HG02678 (cell line): ENCODE results near the gene PEAK3.

Source experiments
- ATAC-seq: cut with Tn5 transposase; IDR thresholded peaks from one replicate; pipeline ENCODE4 v1.9.1; 2021; ENCODE audit warnings: mild to moderate bottlenecking, moderate library complexity; ENCODE audit not compliant: unreplicated experiment

PEAK3 gene

GRCh38 chr19:2273356-2274184 lies 8.4 kb downstream of the PEAK3 start:
- peak; percentile 23 for ATAC-seq

DNA sequence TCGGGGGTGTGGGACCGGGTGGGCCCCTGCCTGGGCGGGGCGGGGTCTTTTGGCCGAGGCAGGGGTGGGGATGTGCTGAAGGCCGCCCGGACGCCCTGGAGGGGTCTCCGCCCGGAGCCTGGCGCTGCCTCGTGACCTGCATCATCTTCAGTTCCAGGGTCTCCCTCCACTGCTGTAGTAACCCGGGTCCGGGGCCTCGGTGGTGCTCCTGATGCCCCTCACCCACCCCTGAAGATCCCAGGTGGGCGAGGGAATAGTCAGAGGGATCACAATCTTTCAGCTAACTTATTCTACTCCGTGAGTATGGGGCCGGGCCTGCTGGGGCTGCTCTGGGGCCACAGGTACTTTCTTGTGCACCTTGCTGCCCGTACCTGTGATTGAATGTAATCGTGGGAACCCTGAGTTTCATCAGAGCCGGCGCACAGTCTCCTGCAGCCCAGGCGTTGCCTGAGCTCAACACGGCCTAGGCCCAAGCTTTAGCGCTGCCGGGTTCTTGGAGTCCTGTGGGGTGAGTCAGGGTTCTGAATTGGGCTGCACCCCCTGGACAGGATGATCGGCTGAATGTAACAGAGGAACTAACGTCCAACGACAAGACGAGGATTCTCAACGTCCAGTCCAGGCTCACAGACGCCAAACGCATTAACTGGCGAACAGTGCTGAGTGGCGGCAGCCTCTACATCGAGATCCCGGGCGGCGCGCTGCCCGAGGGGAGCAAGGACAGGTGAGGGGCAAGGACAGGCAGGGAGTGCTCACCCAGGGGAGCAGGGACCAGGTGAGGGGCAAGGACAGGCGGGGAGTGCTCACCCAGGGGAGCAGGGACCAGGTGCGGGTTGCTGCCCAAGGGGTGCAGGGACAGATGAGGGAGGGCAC lies 10.5 kb downstream of the PEAK3 start:
- no peak for ATAC-seq

GRCh38 chr19:2270423-2271233 lies 11.3 kb downstream of the PEAK3 start:
- no peak for ATAC-seq

GRCh38 chr19:2270157-2270422 lies 11.9 kb downstream of the PEAK3 start:
- no peak for ATAC-seq

GRCh38 chr19:2269244-2270156 lies 12.5 kb downstream of the PEAK3 start:
- ATAC-seq: peak; percentile 74

- ATAC-seq: no peak
Measured at GRCh38 chr19:2268861-2269243, 13.1 kb downstream of the PEAK3 start.

DNA sequence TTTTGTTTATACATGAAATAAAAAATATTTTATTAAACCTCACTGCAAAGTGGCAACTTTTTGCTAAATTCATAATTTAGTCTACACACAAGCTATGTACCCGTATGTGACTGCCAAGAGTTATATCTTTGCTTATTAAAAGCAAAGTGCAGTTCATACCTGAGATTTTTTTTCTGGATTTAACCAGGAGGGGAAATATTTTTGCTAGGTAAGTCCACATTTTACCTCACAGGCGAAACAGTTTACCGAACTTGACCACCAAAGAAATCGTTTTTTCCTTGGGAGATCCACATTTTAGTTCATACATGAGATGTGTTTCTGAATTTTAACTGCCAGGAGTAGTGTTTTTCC lies 13.5 kb downstream of the PEAK3 start:
- no peak for ATAC-seq

- no peak for ATAC-seq
Measured at GRCh38 chr19:2266183-2266993, 15.6 kb downstream of the PEAK3 start.

DNA sequence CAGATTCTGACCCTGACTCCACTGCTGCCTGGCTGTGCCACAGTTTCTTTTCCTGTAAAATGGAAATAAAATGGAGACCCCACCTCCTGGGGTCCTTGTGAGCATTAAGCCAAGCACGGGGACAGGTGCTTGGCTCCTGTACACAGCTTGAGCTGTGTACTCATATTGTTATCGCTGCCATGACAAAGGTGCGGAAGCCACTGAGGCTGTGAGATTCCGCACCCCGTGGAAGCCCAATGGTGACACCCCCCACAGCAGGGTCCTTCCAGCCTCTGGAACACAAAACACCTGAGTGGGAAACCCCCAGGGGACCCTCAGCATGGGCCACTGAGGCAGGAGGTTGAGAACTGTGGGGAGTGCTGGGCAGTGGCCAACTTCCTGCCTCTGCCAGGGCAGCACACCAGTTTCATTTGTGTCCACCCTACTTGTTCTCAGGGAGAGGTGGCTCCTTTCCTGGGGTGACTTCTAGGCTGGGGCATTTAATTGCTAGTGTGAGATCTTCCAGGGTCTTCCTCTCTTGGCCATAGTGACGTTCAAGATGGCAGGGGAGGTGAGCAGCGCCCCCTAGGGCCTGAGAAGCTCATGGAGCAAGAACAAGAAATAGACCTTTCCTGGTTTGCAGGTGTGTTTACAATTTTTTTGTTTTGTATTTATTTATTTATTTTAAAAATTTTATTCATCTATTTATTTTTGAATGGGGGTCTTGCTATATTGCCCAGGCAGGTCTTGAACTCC lies 20.4 kb downstream of the PEAK3 start:
- no peak for ATAC-seq

GRCh38 chr19:2260341-2260805 lies 21.6 kb downstream of the PEAK3 start:
- ATAC-seq: no peak

DNA sequence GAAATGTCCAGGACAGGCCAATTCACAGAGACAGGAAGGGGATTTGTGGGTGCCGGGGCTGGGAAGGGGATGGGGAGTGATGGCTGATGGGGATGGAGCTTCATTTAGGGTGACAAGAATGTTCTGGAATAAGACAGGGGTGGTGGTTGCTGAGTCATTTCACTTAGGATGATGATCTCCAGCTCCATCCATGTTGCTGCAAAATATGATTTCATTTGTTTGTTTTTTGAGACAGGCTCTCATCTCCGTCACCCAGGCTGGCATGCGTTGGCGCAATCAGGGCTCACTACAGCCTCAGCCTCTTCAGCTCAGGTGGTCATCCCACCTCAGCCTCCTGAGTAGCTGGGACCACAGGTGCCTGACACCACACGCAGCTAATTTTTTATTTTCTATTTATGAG lies 22.6 kb downstream of the PEAK3 start:
- no peak for ATAC-seq

GRCh38 chr19:2255982-2256685 lies 25.8 kb downstream of the PEAK3 start, which contains the start of gene JSRP1:
JSRP1 (minus strand) TSS chr19:2256417; CDS start chr19:2255314, 1,103 bp downstream.
- ATAC-seq: no peak

DNA sequence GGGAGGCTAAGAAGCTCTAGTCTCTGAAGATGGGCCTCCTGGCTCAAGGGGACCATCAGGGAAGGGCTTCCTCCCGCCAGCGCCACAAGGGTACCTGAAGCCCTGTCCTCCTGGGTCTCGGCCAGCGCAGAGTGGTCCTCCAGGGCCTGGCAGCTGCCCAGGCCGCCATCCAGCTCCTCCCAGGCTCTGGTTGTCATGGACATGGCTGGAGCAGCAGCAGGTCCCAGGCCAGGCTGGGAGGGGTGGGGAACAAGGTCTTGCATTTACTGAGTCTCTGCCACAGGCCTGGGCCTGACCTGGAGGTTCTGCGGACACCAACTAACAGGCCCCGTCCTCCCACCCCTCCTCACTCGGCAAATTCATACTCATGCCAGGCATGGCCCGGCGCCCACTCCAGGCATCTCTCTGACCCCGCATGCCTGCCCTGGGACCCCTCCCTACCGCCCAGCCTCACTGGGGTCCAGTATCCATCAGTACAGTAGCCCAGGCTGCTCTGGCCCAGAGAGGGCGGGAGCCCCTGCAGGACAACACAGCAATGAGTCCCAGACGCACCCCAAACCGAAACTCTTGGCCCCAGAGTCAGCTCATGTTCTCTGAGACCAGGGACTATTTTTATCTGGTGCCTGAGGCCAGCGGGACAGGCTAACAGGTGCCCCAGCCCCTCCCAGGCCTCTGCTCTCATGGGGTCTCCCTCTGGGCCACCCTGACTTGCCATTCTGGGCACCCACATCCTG lies 26.7 kb downstream of the PEAK3 start:
- ATAC-seq: no peak

DNA sequence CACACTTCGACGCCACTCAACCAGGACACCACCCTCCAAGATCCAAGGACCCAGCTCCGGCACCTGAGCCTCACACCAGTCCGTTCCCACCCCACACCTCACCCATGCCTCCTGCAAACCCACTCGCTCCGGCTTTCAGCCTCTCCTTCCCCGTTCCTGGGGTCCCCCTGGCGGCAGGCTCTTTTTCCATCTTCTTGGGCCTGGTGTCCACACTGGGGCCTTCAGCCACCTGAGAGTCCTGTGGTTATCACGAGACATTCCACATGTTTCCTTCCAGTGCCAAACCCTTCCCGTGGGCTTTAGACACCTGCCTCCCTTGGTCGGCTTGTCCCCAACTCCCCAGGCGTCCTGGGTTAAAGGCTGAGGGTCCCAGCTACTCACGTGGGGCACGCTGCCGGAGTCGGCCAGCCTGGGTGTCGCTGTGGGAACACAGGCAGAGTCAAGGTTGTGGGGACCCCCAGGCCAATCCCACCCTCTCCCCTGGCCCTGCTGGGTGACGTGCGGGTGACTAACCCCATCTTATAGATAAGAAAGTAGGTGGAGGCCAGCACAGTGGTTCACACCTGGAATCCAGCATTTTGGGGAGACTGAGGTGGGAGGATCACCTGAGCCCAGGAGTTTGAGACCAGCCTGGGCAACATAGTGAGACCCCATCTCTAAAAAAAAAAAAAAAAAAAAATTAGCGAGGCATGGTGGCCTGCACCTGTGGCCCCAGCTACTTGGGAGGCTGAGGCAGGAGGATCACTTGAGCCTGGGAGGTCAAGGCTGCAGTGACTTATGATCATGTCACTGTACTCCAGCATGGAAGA lies 27.7 kb downstream of the PEAK3 start:
- no peak for ATAC-seq

GRCh38 chr19:2253106-2254063 lies 28.6 kb downstream of the PEAK3 start:
- ATAC-seq: no peak

DNA sequence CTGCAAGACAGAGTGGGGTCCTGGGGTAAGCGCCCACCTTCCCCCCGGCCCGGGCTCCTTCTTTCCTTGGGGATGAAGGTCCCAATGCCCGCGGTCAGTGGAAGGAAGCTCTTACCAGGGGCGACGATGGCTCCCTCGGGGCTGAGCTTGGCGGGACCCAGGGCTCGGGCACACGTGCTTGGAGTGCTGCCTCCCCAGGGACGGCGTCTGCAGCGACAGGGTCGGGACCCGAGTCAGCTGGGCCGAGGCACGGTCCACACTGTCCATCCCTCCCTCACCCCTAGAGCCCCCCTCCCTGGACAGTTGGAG lies 29.2 kb downstream of the PEAK3 start:
- no peak for ATAC-seq
